ENCODE measurements around the gene TERB2. TPM values are rescaled to one million over a fixed set of nuclear protein-coding genes. Genes with fewer than 3 reads are reported as not detected.
"Not testable (repeated sequence)": the region's sequence is repeated elsewhere in the genome, so short reads cannot be mapped to it uniquely, and the experiment has no call there.

TERB2 gene
- total RNA-seq, 3 donors from 2014 or later (not counting 1 experiment from before 2014, with no cell fraction given), result 0.48 TPM; not detected in 2

GRCh38 chr15:44918136-44918535 lies 38.4 kb upstream of the TERB2 start:
- H3K36me3 Mint-ChIP-seq, result no peaks in the 10 kb centered on the region
- intact Hi-C loops (cut with micrococcal nuclease), result no loop called here
- DNase-seq (no peak), ATAC-seq (no peak)
- H3K27me3 ChIP-seq (ENCODE audit: control insufficient read depth, insufficient read depth, low read length), result no peaks in the 10 kb centered on the region
- no peaks in the 10 kb centered on the region for H3K9me3 Mint-ChIP-seq
- no peaks in the 10 kb centered on the region for H3K4me1 ChIP-seq (ENCODE audit: control insufficient read depth, insufficient read depth, low read length)
- no peak overlapping the region for H3K27ac Mint-ChIP-seq
- no peaks in the 10 kb centered on the region for H3K9me3 ChIP-seq (ENCODE audit: control insufficient read depth, insufficient read depth, low read length)
- WGBS (ENCODE audit: insufficient coverage), result 38% methylated on average over 1 of the region's 1 CpG
- no peak overlapping the region for H3K4me3 Mint-ChIP-seq
- H3K27ac ChIP-seq (ENCODE audit: low read length), result no peak overlapping the region
- no peak overlapping the region for H3K4me3 ChIP-seq (ENCODE audit: low read length)
- H3K27me3 Mint-ChIP-seq (ENCODE audit: low read depth in 2 of 2), result peaks cover 2 to 4% of the 10 kb centered on the region in 2 donors
- TF ChIP-seq CTCF (IDR thresholded peaks at IDR 0.05), result no peak
- H3K36me3 ChIP-seq (ENCODE audit: control insufficient read depth, insufficient read depth, low read length), result no peaks in the 10 kb centered on the region
- H3K4me1 Mint-ChIP-seq, result no peaks in the 10 kb centered on the region

- DNase-seq; H3K4me3 ChIP-seq (ENCODE audit: low read length); H3K27ac ChIP-seq (ENCODE audit: low read length); H3K9me3 ChIP-seq (ENCODE audit: control insufficient read depth, insufficient read depth, low read length); H3K4me3 Mint-ChIP-seq; ATAC-seq; H3K36me3 ChIP-seq (ENCODE audit: control insufficient read depth, insufficient read depth, low read length); H3K36me3 Mint-ChIP-seq; H3K27me3 ChIP-seq (ENCODE audit: control insufficient read depth, insufficient read depth, low read length); H3K27ac Mint-ChIP-seq; H3K4me1 Mint-ChIP-seq; intact Hi-C loops (cut with micrococcal nuclease); H3K4me1 ChIP-seq (ENCODE audit: control insufficient read depth, insufficient read depth, low read length); H3K9me3 Mint-ChIP-seq: not testable (repeated sequence)
- no CpG with 5 or more reads among the region's 1 CpG for whole genome bisulfite sequencing (ENCODE audit: insufficient coverage)
- H3K27me3 Mint-ChIP-seq (ENCODE audit: low read depth in 2 of 2), result peaks cover 6 to 26% of the 10 kb centered on the region in 2 donors
Observed at GRCh38 chr15:44928658-44929057, 27.8 kb upstream of the TERB2 start.

- H3K4me3 ChIP-seq (ENCODE audit: low read length); H3K9me3 ChIP-seq (ENCODE audit: control insufficient read depth, insufficient read depth, low read length); H3K4me3 Mint-ChIP-seq; H3K27ac ChIP-seq (ENCODE audit: low read length); H3K4me1 ChIP-seq (ENCODE audit: control insufficient read depth, insufficient read depth, low read length); H3K36me3 Mint-ChIP-seq; H3K27ac Mint-ChIP-seq; intact Hi-C loops (cut with micrococcal nuclease); H3K27me3 ChIP-seq (ENCODE audit: control insufficient read depth, insufficient read depth, low read length); H3K9me3 Mint-ChIP-seq; H3K4me1 Mint-ChIP-seq; H3K36me3 ChIP-seq (ENCODE audit: control insufficient read depth, insufficient read depth, low read length); ATAC-seq; DNase-seq: not testable (repeated sequence)
- WGBS (ENCODE audit: insufficient coverage), result 86% methylated on average over 4 of the region's 4 CpGs
- peaks cover 6 to 26% of the 10 kb centered on the region in 2 donors for H3K27me3 Mint-ChIP-seq (ENCODE audit: low read depth in 2 of 2)
Observed at GRCh38 chr15:44930283-44930682, 26.2 kb upstream of the TERB2 start.

GRCh38 chr15:44958302-44958701 lies 1.8 kb downstream of the TERB2 start:
- H3K9me3 ChIP-seq (ENCODE audit: control insufficient read depth, insufficient read depth, low read length); H3K4me3 Mint-ChIP-seq; DNase-seq; H3K9me3 Mint-ChIP-seq; H3K27ac Mint-ChIP-seq; ATAC-seq; H3K36me3 Mint-ChIP-seq; H3K36me3 ChIP-seq (ENCODE audit: control insufficient read depth, insufficient read depth, low read length); H3K27ac ChIP-seq (ENCODE audit: low read length); H3K4me3 ChIP-seq (ENCODE audit: low read length); H3K4me1 Mint-ChIP-seq; H3K4me1 ChIP-seq (ENCODE audit: control insufficient read depth, insufficient read depth, low read length); intact Hi-C loops (cut with micrococcal nuclease); H3K27me3 ChIP-seq (ENCODE audit: control insufficient read depth, insufficient read depth, low read length): not testable (repeated sequence)
- 72% methylated on average over 3 of the region's 3 CpGs for WGBS (ENCODE audit: insufficient coverage)
- H3K27me3 Mint-ChIP-seq (ENCODE audit: low read depth in 2 of 2), result peaks cover 7 to 28% of the 10 kb centered on the region in 2 donors

- no peaks in the 10 kb centered on the region for H3K36me3 Mint-ChIP-seq
- H3K9me3 Mint-ChIP-seq, result no peaks in the 10 kb centered on the region
- Histone ChIP-seq H3K36me3 (ENCODE audit: control insufficient read depth, insufficient read depth, low read length) (no peaks in the 10 kb centered on the region), H3K9me3 (ENCODE audit: control insufficient read depth, insufficient read depth, low read length) (no peaks in the 10 kb centered on the region), H3K27ac (ENCODE audit: low read length) (no peak overlapping the region), H3K4me1 (ENCODE audit: control insufficient read depth, insufficient read depth, low read length) (no peaks in the 10 kb centered on the region), H3K4me3 (ENCODE audit: low read length) (no peak overlapping the region), H3K27me3 (ENCODE audit: control insufficient read depth, insufficient read depth, low read length) (no peaks in the 10 kb centered on the region)
- DNase-seq, result no peak
- no peaks in the 10 kb centered on the region for H3K27me3 Mint-ChIP-seq (ENCODE audit: low read depth in 2 of 2)
- H3K4me1 Mint-ChIP-seq, result no peaks in the 10 kb centered on the region
- no peak overlapping the region for H3K27ac Mint-ChIP-seq
- no peak for ATAC-seq
- intact Hi-C loops (cut with micrococcal nuclease), result no loop called here
- TF ChIP-seq CTCF (IDR thresholded peaks at IDR 0.05), result no peak
- H3K4me3 Mint-ChIP-seq, result no peak overlapping the region
- 57% methylated on average over 1 of the region's 4 CpGs for WGBS (ENCODE audit: insufficient coverage)
Observed at GRCh38 chr15:44968475-44968874, 12.0 kb downstream of the TERB2 start.
